ENCODE results near the gene ATXN1. TPM values are rescaled to one million over a fixed set of nuclear protein-coding genes. Genes with fewer than 3 reads are reported as not detected.

ATXN1 gene
- total and polyA plus RNA-seq, 2 experiments from 2014 or later = 4.8 to 9.1 TPM

DNA sequence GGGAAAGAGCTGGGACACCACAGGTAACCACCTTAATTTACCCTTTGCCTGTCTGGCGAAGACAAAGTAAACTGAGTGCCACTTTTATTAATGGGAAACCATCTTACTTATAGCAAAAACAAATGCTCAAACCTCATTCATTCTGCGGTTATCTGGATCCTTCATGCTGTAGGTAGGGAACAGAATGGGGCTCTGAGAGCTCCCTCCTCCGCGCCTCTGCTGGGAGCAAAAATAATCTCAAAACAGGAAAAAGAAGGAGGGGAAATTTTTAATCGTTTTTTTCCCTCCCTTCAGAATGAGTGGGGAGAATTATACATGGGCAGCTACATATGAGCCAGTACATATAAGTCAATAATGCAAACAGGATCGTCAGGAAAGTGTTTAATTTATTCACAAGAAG, 345.6 kb downstream of the ATXN1 start:
- Histone ChIP-seq H3K36me3 (ENCODE audit: insufficient read depth) (no peaks in the 10 kb centered on the region), H3K4me3 (no peak overlapping the region), H3K4me1 (ENCODE audit: insufficient read depth) (peaks cover 9% of the 10 kb centered on the region), H3K79me2 (replicated peaks; ENCODE audit: insufficient read depth) (no peaks in the 10 kb centered on the region), H4K20me1 (replicated peaks; ENCODE audit: insufficient read depth) (no peaks in the 10 kb centered on the region), H3K27me3 (ENCODE audit: insufficient read depth) (no peaks in the 10 kb centered on the region), H3K27ac (ENCODE audit: low read depth) (no peak overlapping the region), H3F3A (replicated peaks; ENCODE audit: low read depth) (no peaks in the 10 kb centered on the region), H3K4me2 (no peak overlapping the region), H3K9me2 (ENCODE audit: insufficient read depth) (no peaks in the 10 kb centered on the region), H2AFZ (no peak overlapping the region)
- Mint-ChIP-seq H3K9me3 (no peaks in the 10 kb centered on the region), H3K36me3 (ENCODE audit: low read depth) (no peaks in the 10 kb centered on the region), H3K4me1 (peaks cover 13% of the 10 kb centered on the region), H3K27me3 (ENCODE audit: insufficient read depth, low read depth, poor library complexity) (peaks cover 1% of the 10 kb centered on the region), H3K27ac (no peak overlapping the region), H3K4me3 (no peak overlapping the region)
- ATAC-seq (no peak), DNase-seq (ENCODE audit: low spot score) (no peak)
- TF ChIP-seq ZNF114 (CRISPR knock-in tag; IDR thresholded peaks at IDR 0.05) (no peak), STAT1 (IDR thresholded peaks at IDR 0.05; ENCODE audit: unreplicated experiment) (no peak), NANOG (IDR thresholded peaks at IDR 0.05; ENCODE audit: borderline replicate concordance) (no peak), EZH2phosphoT487 (IDR thresholded peaks at IDR 0.05; ENCODE audit: unreplicated experiment) (no peak), ZNF331 (CRISPR knock-in tag; IDR thresholded peaks at IDR 0.05; ENCODE audit: low read depth) (no peak), EZH2 (IDR thresholded peaks at IDR 0.05; ENCODE audit: low read depth, unreplicated experiment) (no peak), CREB1 (CRISPR knock-in tag; IDR thresholded peaks at IDR 0.05; ENCODE audit: low read depth) (no peak), POLR2AphosphoS5 (IDR thresholded peaks at IDR 0.05; ENCODE audit: low read depth) (no peak), JUNB (IDR thresholded peaks at IDR 0.05; ENCODE audit: unreplicated experiment) (no peak)
- TF ChIP-seq, protein P1, sequence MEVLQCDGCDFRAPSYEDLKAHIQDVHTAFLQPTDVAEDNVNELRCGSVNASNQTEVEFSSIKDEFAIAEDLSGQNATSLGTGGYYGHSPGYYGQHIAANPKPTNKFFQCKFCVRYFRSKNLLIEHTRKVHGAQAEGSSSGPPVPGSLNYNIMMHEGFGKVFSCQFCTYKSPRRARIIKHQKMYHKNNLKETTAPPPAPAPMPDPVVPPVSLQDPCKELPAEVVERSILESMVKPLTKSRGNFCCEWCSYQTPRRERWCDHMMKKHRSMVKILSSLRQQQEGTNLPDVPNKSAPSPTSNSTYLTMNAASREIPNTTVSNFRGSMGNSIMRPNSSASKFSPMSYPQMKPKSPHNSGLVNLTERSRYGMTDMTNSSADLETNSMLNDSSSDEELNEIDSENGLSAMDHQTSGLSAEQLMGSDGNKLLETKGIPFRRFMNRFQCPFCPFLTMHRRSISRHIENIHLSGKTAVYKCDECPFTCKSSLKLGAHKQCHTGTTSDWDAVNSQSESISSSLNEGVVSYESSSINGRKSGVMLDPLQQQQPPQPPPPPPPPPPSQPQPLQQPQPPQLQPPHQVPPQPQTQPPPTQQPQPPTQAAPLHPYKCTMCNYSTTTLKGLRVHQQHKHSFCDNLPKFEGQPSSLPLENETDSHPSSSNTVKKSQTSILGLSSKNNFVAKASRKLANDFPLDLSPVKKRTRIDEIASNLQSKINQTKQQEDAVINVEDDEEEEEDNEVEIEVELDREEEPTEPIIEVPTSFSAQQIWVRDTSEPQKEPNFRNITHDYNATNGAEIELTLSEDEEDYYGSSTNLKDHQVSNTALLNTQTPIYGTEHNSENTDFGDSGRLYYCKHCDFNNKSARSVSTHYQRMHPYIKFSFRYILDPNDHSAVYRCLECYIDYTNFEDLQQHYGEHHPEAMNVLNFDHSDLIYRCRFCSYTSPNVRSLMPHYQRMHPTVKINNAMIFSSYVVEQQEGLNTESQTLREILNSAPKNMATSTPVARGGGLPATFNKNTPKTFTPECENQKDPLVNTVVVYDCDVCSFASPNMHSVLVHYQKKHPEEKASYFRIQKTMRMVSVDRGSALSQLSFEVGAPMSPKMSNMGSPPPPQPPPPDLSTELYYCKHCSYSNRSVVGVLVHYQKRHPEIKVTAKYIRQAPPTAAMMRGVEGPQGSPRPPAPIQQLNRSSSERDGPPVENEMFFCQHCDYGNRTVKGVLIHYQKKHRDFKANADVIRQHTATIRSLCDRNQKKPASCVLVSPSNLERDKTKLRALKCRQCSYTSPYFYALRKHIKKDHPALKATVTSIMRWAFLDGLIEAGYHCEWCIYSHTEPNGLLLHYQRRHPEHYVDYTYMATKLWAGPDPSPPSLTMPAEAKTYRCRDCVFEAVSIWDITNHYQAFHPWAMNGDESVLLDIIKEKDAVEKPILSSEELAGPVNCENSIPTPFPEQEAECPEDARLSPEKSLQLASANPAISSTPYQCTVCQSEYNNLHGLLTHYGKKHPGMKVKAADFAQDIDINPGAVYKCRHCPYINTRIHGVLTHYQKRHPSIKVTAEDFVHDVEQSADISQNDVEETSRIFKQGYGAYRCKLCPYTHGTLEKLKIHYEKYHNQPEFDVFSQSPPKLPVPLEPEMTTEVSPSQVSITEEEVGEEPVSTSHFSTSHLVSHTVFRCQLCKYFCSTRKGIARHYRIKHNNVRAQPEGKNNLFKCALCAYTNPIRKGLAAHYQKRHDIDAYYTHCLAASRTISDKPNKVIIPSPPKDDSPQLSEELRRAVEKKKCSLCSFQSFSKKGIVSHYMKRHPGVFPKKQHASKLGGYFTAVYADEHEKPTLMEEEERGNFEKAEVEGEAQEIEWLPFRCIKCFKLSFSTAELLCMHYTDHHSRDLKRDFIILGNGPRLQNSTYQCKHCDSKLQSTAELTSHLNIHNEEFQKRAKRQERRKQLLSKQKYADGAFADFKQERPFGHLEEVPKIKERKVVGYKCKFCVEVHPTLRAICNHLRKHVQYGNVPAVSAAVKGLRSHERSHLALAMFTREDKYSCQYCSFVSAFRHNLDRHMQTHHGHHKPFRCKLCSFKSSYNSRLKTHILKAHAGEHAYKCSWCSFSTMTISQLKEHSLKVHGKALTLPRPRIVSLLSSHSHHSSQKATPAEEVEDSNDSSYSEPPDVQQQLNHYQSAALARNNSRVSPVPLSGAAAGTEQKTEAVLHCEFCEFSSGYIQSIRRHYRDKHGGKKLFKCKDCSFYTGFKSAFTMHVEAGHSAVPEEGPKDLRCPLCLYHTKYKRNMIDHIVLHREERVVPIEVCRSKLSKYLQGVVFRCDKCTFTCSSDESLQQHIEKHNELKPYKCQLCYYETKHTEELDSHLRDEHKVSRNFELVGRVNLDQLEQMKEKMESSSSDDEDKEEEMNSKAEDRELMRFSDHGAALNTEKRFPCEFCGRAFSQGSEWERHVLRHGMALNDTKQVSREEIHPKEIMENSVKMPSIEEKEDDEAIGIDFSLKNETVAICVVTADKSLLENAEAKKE (CRISPR knock-in tag; IDR thresholded peaks at IDR 0.05) = no peak
- TF ChIP-seq, protein P2, sequence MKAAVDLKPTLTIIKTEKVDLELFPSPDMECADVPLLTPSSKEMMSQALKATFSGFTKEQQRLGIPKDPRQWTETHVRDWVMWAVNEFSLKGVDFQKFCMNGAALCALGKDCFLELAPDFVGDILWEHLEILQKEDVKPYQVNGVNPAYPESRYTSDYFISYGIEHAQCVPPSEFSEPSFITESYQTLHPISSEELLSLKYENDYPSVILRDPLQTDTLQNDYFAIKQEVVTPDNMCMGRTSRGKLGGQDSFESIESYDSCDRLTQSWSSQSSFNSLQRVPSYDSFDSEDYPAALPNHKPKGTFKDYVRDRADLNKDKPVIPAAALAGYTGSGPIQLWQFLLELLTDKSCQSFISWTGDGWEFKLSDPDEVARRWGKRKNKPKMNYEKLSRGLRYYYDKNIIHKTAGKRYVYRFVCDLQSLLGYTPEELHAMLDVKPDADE (IDR thresholded peaks at IDR 0.05) = no peak
- TF ChIP-seq, protein P3, sequence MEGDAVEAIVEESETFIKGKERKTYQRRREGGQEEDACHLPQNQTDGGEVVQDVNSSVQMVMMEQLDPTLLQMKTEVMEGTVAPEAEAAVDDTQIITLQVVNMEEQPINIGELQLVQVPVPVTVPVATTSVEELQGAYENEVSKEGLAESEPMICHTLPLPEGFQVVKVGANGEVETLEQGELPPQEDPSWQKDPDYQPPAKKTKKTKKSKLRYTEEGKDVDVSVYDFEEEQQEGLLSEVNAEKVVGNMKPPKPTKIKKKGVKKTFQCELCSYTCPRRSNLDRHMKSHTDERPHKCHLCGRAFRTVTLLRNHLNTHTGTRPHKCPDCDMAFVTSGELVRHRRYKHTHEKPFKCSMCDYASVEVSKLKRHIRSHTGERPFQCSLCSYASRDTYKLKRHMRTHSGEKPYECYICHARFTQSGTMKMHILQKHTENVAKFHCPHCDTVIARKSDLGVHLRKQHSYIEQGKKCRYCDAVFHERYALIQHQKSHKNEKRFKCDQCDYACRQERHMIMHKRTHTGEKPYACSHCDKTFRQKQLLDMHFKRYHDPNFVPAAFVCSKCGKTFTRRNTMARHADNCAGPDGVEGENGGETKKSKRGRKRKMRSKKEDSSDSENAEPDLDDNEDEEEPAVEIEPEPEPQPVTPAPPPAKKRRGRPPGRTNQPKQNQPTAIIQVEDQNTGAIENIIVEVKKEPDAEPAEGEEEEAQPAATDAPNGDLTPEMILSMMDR (conservative IDR thresholded peaks at IDR 0.05; ENCODE audit: low read depth in 2 of 2) = no peak
- TF ChIP-seq, protein P4, sequence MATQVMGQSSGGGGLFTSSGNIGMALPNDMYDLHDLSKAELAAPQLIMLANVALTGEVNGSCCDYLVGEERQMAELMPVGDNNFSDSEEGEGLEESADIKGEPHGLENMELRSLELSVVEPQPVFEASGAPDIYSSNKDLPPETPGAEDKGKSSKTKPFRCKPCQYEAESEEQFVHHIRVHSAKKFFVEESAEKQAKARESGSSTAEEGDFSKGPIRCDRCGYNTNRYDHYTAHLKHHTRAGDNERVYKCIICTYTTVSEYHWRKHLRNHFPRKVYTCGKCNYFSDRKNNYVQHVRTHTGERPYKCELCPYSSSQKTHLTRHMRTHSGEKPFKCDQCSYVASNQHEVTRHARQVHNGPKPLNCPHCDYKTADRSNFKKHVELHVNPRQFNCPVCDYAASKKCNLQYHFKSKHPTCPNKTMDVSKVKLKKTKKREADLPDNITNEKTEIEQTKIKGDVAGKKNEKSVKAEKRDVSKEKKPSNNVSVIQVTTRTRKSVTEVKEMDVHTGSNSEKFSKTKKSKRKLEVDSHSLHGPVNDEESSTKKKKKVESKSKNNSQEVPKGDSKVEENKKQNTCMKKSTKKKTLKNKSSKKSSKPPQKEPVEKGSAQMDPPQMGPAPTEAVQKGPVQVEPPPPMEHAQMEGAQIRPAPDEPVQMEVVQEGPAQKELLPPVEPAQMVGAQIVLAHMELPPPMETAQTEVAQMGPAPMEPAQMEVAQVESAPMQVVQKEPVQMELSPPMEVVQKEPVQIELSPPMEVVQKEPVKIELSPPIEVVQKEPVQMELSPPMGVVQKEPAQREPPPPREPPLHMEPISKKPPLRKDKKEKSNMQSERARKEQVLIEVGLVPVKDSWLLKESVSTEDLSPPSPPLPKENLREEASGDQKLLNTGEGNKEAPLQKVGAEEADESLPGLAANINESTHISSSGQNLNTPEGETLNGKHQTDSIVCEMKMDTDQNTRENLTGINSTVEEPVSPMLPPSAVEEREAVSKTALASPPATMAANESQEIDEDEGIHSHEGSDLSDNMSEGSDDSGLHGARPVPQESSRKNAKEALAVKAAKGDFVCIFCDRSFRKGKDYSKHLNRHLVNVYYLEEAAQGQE (IDR thresholded peaks at IDR 0.05; ENCODE audit: unreplicated experiment) = no peak

Data from GM23338 (cell line).